ENCODE measurements around the gene DENND4C.

Gene DENND4C

GRCh38 chr9:19269582-19269981 is 39.1 kb downstream of the DENND4C start:
- peaks cover 4% of the 10 kb centered on the region for H3K4me1 ChIP-seq (ENCODE audit: control insufficient read depth, insufficient read depth, low read length, poor library complexity, severe bottlenecking)
- 100% methylated on average over 1 of the region's 1 CpG; no CpG with 5 or more reads in 1 of the 2 experiments for WGBS, 2 experiments (ENCODE audit: insufficient coverage in 2 of 2)
- peaks cover 9% of the 10 kb centered on the region for H3K36me3 ChIP-seq (ENCODE audit: control insufficient read depth, insufficient read depth, low read length)
- no peak overlapping the region for H3K4me3 ChIP-seq (ENCODE audit: extremely low read depth, insufficient read depth, low read length, poor library complexity, severe bottlenecking)
- no peak overlapping the region for H3K27ac ChIP-seq (ENCODE audit: low read depth, low read length, severe bottlenecking)
- peaks cover 9% of the 10 kb centered on the region for H3K9me3 ChIP-seq (ENCODE audit: control insufficient read depth, low read length)

- H3K9me3 ChIP-seq (ENCODE audit: control insufficient read depth, low read length): peaks cover 9% of the 10 kb centered on the region
- no peak overlapping the region for H3K4me3 ChIP-seq (ENCODE audit: extremely low read depth, insufficient read depth, low read length, poor library complexity, severe bottlenecking)
- H3K27ac ChIP-seq (ENCODE audit: low read depth, low read length, severe bottlenecking): no peak overlapping the region
- no CpG with 5 or more reads among the region's 1 CpG for WGBS, 2 experiments (ENCODE audit: insufficient coverage in 2 of 2)
- peaks cover 9% of the 10 kb centered on the region for H3K36me3 ChIP-seq (ENCODE audit: control insufficient read depth, insufficient read depth, low read length)
- peaks cover 4% of the 10 kb centered on the region for H3K4me1 ChIP-seq (ENCODE audit: control insufficient read depth, insufficient read depth, low read length, poor library complexity, severe bottlenecking)
These were observed 40.0 kb downstream of the DENND4C start for GRCh38 chr9:19270421-19270949.

GRCh38 chr9:19271081-19271480 is 40.6 kb downstream of the DENND4C start:
- 67 to 97% methylated on average over 1 to 4 of the region's 4 CpGs for WGBS, 2 experiments (ENCODE audit: insufficient coverage in 2 of 2)
- H3K4me1 ChIP-seq (ENCODE audit: control insufficient read depth, insufficient read depth, low read length, poor library complexity, severe bottlenecking): peaks cover 4% of the 10 kb centered on the region

GRCh38 chr9:19281801-19282200 is 51.3 kb downstream of the DENND4C start:
- H3K36me3 ChIP-seq (ENCODE audit: control insufficient read depth, insufficient read depth, low read length): peaks cover 5% of the 10 kb centered on the region
- no peaks in the 10 kb centered on the region for H3K4me1 ChIP-seq (ENCODE audit: control insufficient read depth, insufficient read depth, low read length, poor library complexity, severe bottlenecking)
- no peaks in the 10 kb centered on the region for H3K9me3 ChIP-seq (ENCODE audit: control insufficient read depth, low read length)

More at GRCh38 chr9:19271081-19271480, 40.6 kb downstream of the DENND4C start:
- Histone ChIP-seq H3K4me3 (ENCODE audit: extremely low read depth, insufficient read depth, low read length, poor library complexity, severe bottlenecking) (no peak overlapping the region), H3K36me3 (ENCODE audit: control insufficient read depth, insufficient read depth, low read length) (peaks cover 9% of the 10 kb centered on the region), H3K9me3 (ENCODE audit: control insufficient read depth, low read length) (peaks cover 9% of the 10 kb centered on the region), H3K27ac (ENCODE audit: low read depth, low read length, severe bottlenecking) (no peak overlapping the region)

GRCh38 chr9:19283072-19283710 is 52.7 kb downstream of the DENND4C start:
- Histone ChIP-seq H3K27ac (ENCODE audit: low read depth, low read length, severe bottlenecking) (no peak overlapping the region), H3K36me3 (ENCODE audit: control insufficient read depth, insufficient read depth, low read length) (peaks cover 3% of the 10 kb centered on the region), H3K9me3 (ENCODE audit: control insufficient read depth, low read length) (no peaks in the 10 kb centered on the region), H3K4me1 (ENCODE audit: control insufficient read depth, insufficient read depth, low read length, poor library complexity, severe bottlenecking) (no peaks in the 10 kb centered on the region), H3K4me3 (ENCODE audit: extremely low read depth, insufficient read depth, low read length, poor library complexity, severe bottlenecking) (no peak overlapping the region)
- WGBS, 2 experiments (ENCODE audit: insufficient coverage in 2 of 2): 89 to 100% methylated on average over 1 to 3 of the region's 5 CpGs

More at GRCh38 chr9:19281801-19282200, 51.3 kb downstream of the DENND4C start:
- H3K4me3 ChIP-seq (ENCODE audit: extremely low read depth, insufficient read depth, low read length, poor library complexity, severe bottlenecking): no peak overlapping the region
- no peak overlapping the region for H3K27ac ChIP-seq (ENCODE audit: low read depth, low read length, severe bottlenecking)

GRCh38 chr9:19284729-19285128 is 54.2 kb downstream of the DENND4C start:
- H3K27ac ChIP-seq (ENCODE audit: low read depth, low read length, severe bottlenecking): no peak overlapping the region
- no peak overlapping the region for H3K4me3 ChIP-seq (ENCODE audit: extremely low read depth, insufficient read depth, low read length, poor library complexity, severe bottlenecking)
- peaks cover 3% of the 10 kb centered on the region for H3K36me3 ChIP-seq (ENCODE audit: control insufficient read depth, insufficient read depth, low read length)
- no peaks in the 10 kb centered on the region for H3K4me1 ChIP-seq (ENCODE audit: control insufficient read depth, insufficient read depth, low read length, poor library complexity, severe bottlenecking)
- WGBS, 2 experiments (ENCODE audit: insufficient coverage in 2 of 2): no CpG with 5 or more reads among the region's 3 CpGs
- no peaks in the 10 kb centered on the region for H3K9me3 ChIP-seq (ENCODE audit: control insufficient read depth, low read length)

GRCh38 chr9:19286634-19287188 is 56.2 kb downstream of the DENND4C start:
- H3K27ac ChIP-seq (ENCODE audit: low read depth, low read length, severe bottlenecking): no peak overlapping the region
- no peaks in the 10 kb centered on the region for H3K4me1 ChIP-seq (ENCODE audit: control insufficient read depth, insufficient read depth, low read length, poor library complexity, severe bottlenecking)
- H3K4me3 ChIP-seq (ENCODE audit: extremely low read depth, insufficient read depth, low read length, poor library complexity, severe bottlenecking): no peak overlapping the region
- whole genome bisulfite sequencing, 2 experiments (ENCODE audit: insufficient coverage in 2 of 2): no CpG with 5 or more reads among the region's 5 CpGs
- H3K9me3 ChIP-seq (ENCODE audit: control insufficient read depth, low read length): no peaks in the 10 kb centered on the region
- peaks cover 15% of the 10 kb centered on the region for H3K36me3 ChIP-seq (ENCODE audit: control insufficient read depth, insufficient read depth, low read length)

GRCh38 chr9:19288081-19288480 is 57.6 kb downstream of the DENND4C start:
- no peak overlapping the region for H3K27ac ChIP-seq (ENCODE audit: low read depth, low read length, severe bottlenecking)
- H3K4me3 ChIP-seq (ENCODE audit: extremely low read depth, insufficient read depth, low read length, poor library complexity, severe bottlenecking): no peak overlapping the region
- H3K4me1 ChIP-seq (ENCODE audit: control insufficient read depth, insufficient read depth, low read length, poor library complexity, severe bottlenecking): no peaks in the 10 kb centered on the region
- H3K9me3 ChIP-seq (ENCODE audit: control insufficient read depth, low read length): no peaks in the 10 kb centered on the region
- peaks cover 25% of the 10 kb centered on the region for H3K36me3 ChIP-seq (ENCODE audit: control insufficient read depth, insufficient read depth, low read length)
- WGBS, 2 experiments (ENCODE audit: insufficient coverage in 2 of 2): 100% methylated on average over 1 to 2 of the region's 2 CpGs

GRCh38 chr9:19290103-19290502 is 59.6 kb downstream of the DENND4C start:
- H3K36me3 ChIP-seq (ENCODE audit: control insufficient read depth, insufficient read depth, low read length): peaks cover 37% of the 10 kb centered on the region
- H3K9me3 ChIP-seq (ENCODE audit: control insufficient read depth, low read length): no peaks in the 10 kb centered on the region
- H3K4me1 ChIP-seq (ENCODE audit: control insufficient read depth, insufficient read depth, low read length, poor library complexity, severe bottlenecking): no peaks in the 10 kb centered on the region
- no peak overlapping the region for H3K4me3 ChIP-seq (ENCODE audit: extremely low read depth, insufficient read depth, low read length, poor library complexity, severe bottlenecking)
- no peak overlapping the region for H3K27ac ChIP-seq (ENCODE audit: low read depth, low read length, severe bottlenecking)

GRCh38 chr9:19294219-19294618 is 63.7 kb downstream of the DENND4C start:
- H3K4me3 ChIP-seq (ENCODE audit: extremely low read depth, insufficient read depth, low read length, poor library complexity, severe bottlenecking): no peak overlapping the region
- H3K36me3 ChIP-seq (ENCODE audit: control insufficient read depth, insufficient read depth, low read length): peaks cover 43% of the 10 kb centered on the region
- no peak overlapping the region for H3K27ac ChIP-seq (ENCODE audit: low read depth, low read length, severe bottlenecking)
- H3K4me1 ChIP-seq (ENCODE audit: control insufficient read depth, insufficient read depth, low read length, poor library complexity, severe bottlenecking): no peaks in the 10 kb centered on the region
- no CpG with 5 or more reads among the region's 4 CpGs for WGBS, 2 experiments (ENCODE audit: insufficient coverage in 2 of 2)
- no peaks in the 10 kb centered on the region for H3K9me3 ChIP-seq (ENCODE audit: control insufficient read depth, low read length)

- Histone ChIP-seq H3K27ac (ENCODE audit: low read depth, low read length, severe bottlenecking) (no peak overlapping the region), H3K4me3 (ENCODE audit: extremely low read depth, insufficient read depth, low read length, poor library complexity, severe bottlenecking) (no peak overlapping the region), H3K9me3 (ENCODE audit: control insufficient read depth, low read length) (no peaks in the 10 kb centered on the region), H3K36me3 (ENCODE audit: control insufficient read depth, insufficient read depth, low read length) (peaks cover 39% of the 10 kb centered on the region), H3K4me1 (ENCODE audit: control insufficient read depth, insufficient read depth, low read length, poor library complexity, severe bottlenecking) (no peaks in the 10 kb centered on the region)
- WGBS, 2 experiments (ENCODE audit: insufficient coverage in 2 of 2): no CpG with 5 or more reads among the region's 2 CpGs
These were observed 68.0 kb downstream of the DENND4C start for GRCh38 chr9:19298436-19299000.
